Left kidney (tissue), 2 donors: ENCODE data around the gene RSU1. TPM values are rescaled to one million over a fixed set of nuclear protein-coding genes. Genes with fewer than 3 reads are reported as not detected.

Experiments used
- DNase-seq: peaks from one replicate; pipeline ENCODE4 v3.0.0-alpha.2; 2013
- polyA plus RNA-seq: library from polyadenylated mRNA; unstranded; fragments of 120-200 nt; gene quantifications from one replicate; pipeline ENCODE4 v1.2.1, GENCODE V29; 2013; ENCODE audit not compliant: insufficient read length

The RSU1 gene
- polyA plus RNA-seq, 1 donor: 66.9 TPM

GRCh38 chr10:16681521-16681920 is 135.7 kb downstream of the RSU1 start:
- DNase-seq: no peak

GRCh38 chr10:16679511-16679910 is 137.7 kb downstream of the RSU1 start:
- no peak for DNase-seq

GRCh38 chr10:16675334-16675733 is 141.9 kb downstream of the RSU1 start:
- no peak for DNase-seq

GRCh38 chr10:16674147-16674703 is 143.0 kb downstream of the RSU1 start:
- no peak for DNase-seq

- no peak for DNase-seq
These were observed 143.8 kb downstream of the RSU1 start for GRCh38 chr10:16673443-16673842.

GRCh38 chr10:16663444-16663843 is 153.8 kb downstream of the RSU1 start:
- no peak for DNase-seq

- DNase-seq: no peak
These were observed 154.3 kb downstream of the RSU1 start for GRCh38 chr10:16662923-16663322.

GRCh38 chr10:16656895-16657294 is 160.3 kb downstream of the RSU1 start:
- DNase-seq: no peak

GRCh38 chr10:16653224-16653623 is 164.0 kb downstream of the RSU1 start:
- no peak for DNase-seq

- no peak for DNase-seq
These were observed 165.1 kb downstream of the RSU1 start for GRCh38 chr10:16652154-16652553.

GRCh38 chr10:16649757-16650156 is 167.5 kb downstream of the RSU1 start:
- DNase-seq: no peak

- DNase-seq: no peak
These were observed 168.9 kb downstream of the RSU1 start for GRCh38 chr10:16648366-16648765.

GRCh38 chr10:16646181-16647059 is 170.8 kb downstream of the RSU1 start:
- DNase-seq: no peak

GRCh38 chr10:16644146-16644545 is 173.1 kb downstream of the RSU1 start:
- DNase-seq: no peak

- DNase-seq: no peak
These were observed 173.7 kb downstream of the RSU1 start for GRCh38 chr10:16643502-16643901.

GRCh38 chr10:16640153-16640552 is 177.1 kb downstream of the RSU1 start:
- DNase-seq: no peak

GRCh38 chr10:16639471-16639870 is 177.8 kb downstream of the RSU1 start:
- no peak for DNase-seq

GRCh38 chr10:16632996-16633395 is 184.2 kb downstream of the RSU1 start:
- no peak for DNase-seq

- DNase-seq: no peak
These were observed 190.5 kb downstream of the RSU1 start for GRCh38 chr10:16626697-16627096.

- no peak for DNase-seq
These were observed 204.3 kb downstream of the RSU1 start for GRCh38 chr10:16612981-16613355.

- peak; percentile 75 for DNase-seq
These were observed 204.9 kb downstream of the RSU1 start for GRCh38 chr10:16612115-16612980.

- DNase-seq: no peak
These were observed 206.2 kb downstream of the RSU1 start for GRCh38 chr10:16611037-16611436.

- DNase-seq: no peak
These were observed 208.0 kb downstream of the RSU1 start for GRCh38 chr10:16609211-16609610.
